ENCODE measurements around the gene EPSTI1.
"Not testable (repeated sequence)": the region's sequence is repeated elsewhere in the genome, so short reads cannot be mapped to it uniquely, and the experiment has no call there.

Gene EPSTI1

GRCh38 chr13:42994878-42995277 lies 2.8 kb upstream of the EPSTI1 start:
- no peaks in the 10 kb centered on the region for H3K36me3 ChIP-seq (ENCODE audit: insufficient read depth, low read length)
- H3K4me2 ChIP-seq (ENCODE audit: low read length): no peak overlapping the region
- H3K9ac ChIP-seq (ENCODE audit: low read length): no peak overlapping the region
- TF ChIP-seq CTCF (IDR thresholded peaks at IDR 0.05; ENCODE audit: low read length) (no peak), EZH2 (IDR thresholded peaks at IDR 0.05; ENCODE audit: borderline replicate concordance, low read length) (no peak)
- no peaks in the 10 kb centered on the region for H3K9me2 ChIP-seq (ENCODE audit: low read depth, low read length)
- H2AFZ ChIP-seq (ENCODE audit: low read length): no peak overlapping the region
- H3K4me1 ChIP-seq (ENCODE audit: insufficient read depth, low read length, severe bottlenecking): peaks cover 31% of the 10 kb centered on the region
- no peaks in the 10 kb centered on the region for H3K79me2 ChIP-seq (ENCODE audit: insufficient read depth, low read length)
- H3K4me3 ChIP-seq (ENCODE audit: low read depth, low read length, poor library complexity, severe bottlenecking): no peak overlapping the region
- H3K9me3 ChIP-seq (ENCODE audit: low read length): no peaks in the 10 kb centered on the region
- peak overlapping the region; percentile 2 for H3K27ac ChIP-seq (ENCODE audit: low read depth, low read length, poor library complexity, severe bottlenecking)
- H4K20me1 ChIP-seq (ENCODE audit: insufficient read depth, low read length): no peaks in the 10 kb centered on the region
- no peaks in the 10 kb centered on the region; the same call in 1 of the 2 replicates for H3F3A ChIP-seq (ENCODE audit: insufficient read depth, low read length)
- no peaks in the 10 kb centered on the region for H3K27me3 ChIP-seq (ENCODE audit: insufficient read depth, low read length)

- Histone ChIP-seq H3K27me3 (ENCODE audit: insufficient read depth, low read length) (no peaks in the 10 kb centered on the region), H3K9me3 (ENCODE audit: low read length) (no peaks in the 10 kb centered on the region), H3K27ac (ENCODE audit: low read depth, low read length, poor library complexity, severe bottlenecking) (peak overlapping the region; percentile 82), H3K4me3 (ENCODE audit: low read depth, low read length, poor library complexity, severe bottlenecking) (peak overlapping the region; percentile 70), H3F3A (ENCODE audit: insufficient read depth, low read length) (no peaks in the 10 kb centered on the region; the same call in 1 of the 2 replicates), H2AFZ (ENCODE audit: low read length) (peak overlapping the region; percentile 96; the same call in 1 of the 2 replicates), H3K4me1 (ENCODE audit: insufficient read depth, low read length, severe bottlenecking) (peaks cover 31% of the 10 kb centered on the region), H3K9ac (ENCODE audit: low read length) (peak overlapping the region; percentile 73), H3K4me2 (ENCODE audit: low read length) (peak overlapping the region; percentile 86), H4K20me1 (ENCODE audit: insufficient read depth, low read length) (no peaks in the 10 kb centered on the region), H3K36me3 (ENCODE audit: insufficient read depth, low read length) (no peaks in the 10 kb centered on the region), H3K79me2 (ENCODE audit: insufficient read depth, low read length) (no peaks in the 10 kb centered on the region), H3K9me2 (ENCODE audit: low read depth, low read length) (no peaks in the 10 kb centered on the region)
- TF ChIP-seq EZH2 (IDR thresholded peaks at IDR 0.05; ENCODE audit: borderline replicate concordance, low read length) (no peak), CTCF (IDR thresholded peaks at IDR 0.05; ENCODE audit: low read length) (no peak)
Measured at GRCh38 chr13:42992764-42993122, 702 bp upstream of the EPSTI1 start.

- Histone ChIP-seq H3K4me2 (ENCODE audit: low read length) (peak overlapping the region; percentile 86), H3K27ac (ENCODE audit: low read depth, low read length, poor library complexity, severe bottlenecking) (peak overlapping the region; percentile 82), H2AFZ (ENCODE audit: low read length) (peak overlapping the region; percentile 96), H3K4me1 (ENCODE audit: insufficient read depth, low read length, severe bottlenecking) (peaks cover 31% of the 10 kb centered on the region), H3K9ac (ENCODE audit: low read length) (peak overlapping the region; percentile 73), H3K4me3 (ENCODE audit: low read depth, low read length, poor library complexity, severe bottlenecking) (peak overlapping the region; percentile 70)
- not testable (repeated sequence) for H3K9me2 ChIP-seq (ENCODE audit: low read depth, low read length); H3K27me3 ChIP-seq (ENCODE audit: insufficient read depth, low read length); H3K9me3 ChIP-seq (ENCODE audit: low read length); H3F3A ChIP-seq (ENCODE audit: insufficient read depth, low read length); H3K79me2 ChIP-seq (ENCODE audit: insufficient read depth, low read length); H4K20me1 ChIP-seq (ENCODE audit: insufficient read depth, low read length); H3K36me3 ChIP-seq (ENCODE audit: insufficient read depth, low read length)
Measured at GRCh38 chr13:42991233-42991897, 676 bp downstream of the EPSTI1 start.
